ENCODE data around the gene AKIP1.

- TF ChIP-seq CTCF (IDR thresholded peaks at IDR 0.05; ENCODE audit: borderline replicate concordance, extremely low read depth, low read length, poor library complexity, severe bottlenecking), result no peak
- no peak for TF ChIP-seq EZH2 (IDR thresholded peaks at IDR 0.05; ENCODE audit: borderline replicate concordance, low read depth, low read length, severe bottlenecking)
These were observed 37.9 kb downstream of the AKIP1 start for GRCh38 chr11:8948886-8949285.

Data from DND-41 (cell line).